GM12873 (cell line): Measurements from ENCODE around the gene PLXNA2.

Source experiments
- TF ChIP-seq, protein P1 (sequence below): IDR thresholded peaks from 2 replicates; pipeline ENCODE4 v1.5.1; 2012; ENCODE audit warnings: low read depth, mild to moderate bottlenecking, moderate library complexity, low read length, control low read depth; ENCODE audit not compliant: insufficient read depth; ENCODE audit errors: missing control alignments

Gene PLXNA2

DNA sequence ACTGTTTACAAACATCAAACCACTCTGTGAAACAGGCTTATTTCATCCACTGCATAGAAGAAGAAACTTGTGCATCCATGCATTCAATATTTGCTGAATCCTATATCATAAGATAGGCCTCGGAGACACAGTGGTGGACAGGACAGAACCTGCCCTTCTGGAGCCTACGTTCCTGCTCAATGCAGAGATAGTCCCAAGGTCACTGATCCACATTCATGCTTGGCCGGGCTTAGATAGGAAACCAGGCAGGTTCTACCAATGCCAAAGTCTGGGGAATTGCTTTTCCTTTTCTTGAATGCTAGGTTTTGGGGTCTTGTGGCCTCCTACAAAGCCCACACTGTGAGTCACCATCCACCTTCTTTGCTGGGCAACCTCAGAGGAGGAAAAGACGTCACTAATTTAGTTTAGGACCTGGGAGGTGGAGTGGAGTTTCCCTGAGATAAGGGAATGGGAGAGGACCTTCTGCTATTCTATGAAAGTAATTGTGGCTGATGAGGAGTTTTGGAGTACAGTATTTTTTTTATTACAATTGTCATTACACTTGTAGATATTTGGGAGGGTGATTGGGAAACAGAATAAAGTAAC is 233.6 kb downstream of the PLXNA2 start:
- TF ChIP-seq, protein P1, sequence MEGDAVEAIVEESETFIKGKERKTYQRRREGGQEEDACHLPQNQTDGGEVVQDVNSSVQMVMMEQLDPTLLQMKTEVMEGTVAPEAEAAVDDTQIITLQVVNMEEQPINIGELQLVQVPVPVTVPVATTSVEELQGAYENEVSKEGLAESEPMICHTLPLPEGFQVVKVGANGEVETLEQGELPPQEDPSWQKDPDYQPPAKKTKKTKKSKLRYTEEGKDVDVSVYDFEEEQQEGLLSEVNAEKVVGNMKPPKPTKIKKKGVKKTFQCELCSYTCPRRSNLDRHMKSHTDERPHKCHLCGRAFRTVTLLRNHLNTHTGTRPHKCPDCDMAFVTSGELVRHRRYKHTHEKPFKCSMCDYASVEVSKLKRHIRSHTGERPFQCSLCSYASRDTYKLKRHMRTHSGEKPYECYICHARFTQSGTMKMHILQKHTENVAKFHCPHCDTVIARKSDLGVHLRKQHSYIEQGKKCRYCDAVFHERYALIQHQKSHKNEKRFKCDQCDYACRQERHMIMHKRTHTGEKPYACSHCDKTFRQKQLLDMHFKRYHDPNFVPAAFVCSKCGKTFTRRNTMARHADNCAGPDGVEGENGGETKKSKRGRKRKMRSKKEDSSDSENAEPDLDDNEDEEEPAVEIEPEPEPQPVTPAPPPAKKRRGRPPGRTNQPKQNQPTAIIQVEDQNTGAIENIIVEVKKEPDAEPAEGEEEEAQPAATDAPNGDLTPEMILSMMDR, result no peak

DNA sequence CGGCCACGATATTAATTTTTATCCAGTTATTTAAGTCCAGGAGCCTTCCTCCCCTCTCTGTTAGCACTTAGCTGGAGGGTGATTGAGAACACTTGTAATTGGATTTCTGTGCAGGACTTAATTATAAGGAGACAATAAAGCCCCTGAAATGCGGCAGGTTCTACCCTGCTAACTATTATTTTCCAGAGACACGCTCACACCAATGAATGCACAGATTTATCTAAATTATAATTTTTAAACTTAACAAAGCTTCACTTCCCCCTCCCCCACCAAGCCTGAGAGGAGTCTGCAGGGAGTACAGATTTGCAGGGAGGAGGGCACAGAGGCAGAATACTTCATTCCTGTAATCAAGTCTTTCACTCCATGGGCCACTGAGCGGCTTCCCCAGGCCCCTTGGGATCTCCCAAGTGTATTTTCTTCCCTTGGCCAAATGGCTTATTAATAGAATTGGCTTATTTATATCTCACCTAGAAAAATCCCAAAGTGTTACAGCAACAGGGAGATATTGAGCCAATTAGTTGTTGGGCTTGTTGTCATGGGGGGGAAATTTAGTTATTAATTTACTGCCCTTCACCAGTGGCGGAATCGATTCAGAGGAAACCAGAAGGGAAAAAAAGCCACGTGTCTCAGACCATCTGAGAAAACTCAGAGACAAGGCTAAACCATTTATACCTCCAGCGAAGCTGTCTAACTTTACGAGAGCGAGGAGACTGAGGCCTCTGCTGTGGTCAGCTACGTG is 234.3 kb downstream of the PLXNA2 start:
- TF ChIP-seq, protein P1, result no peak

DNA sequence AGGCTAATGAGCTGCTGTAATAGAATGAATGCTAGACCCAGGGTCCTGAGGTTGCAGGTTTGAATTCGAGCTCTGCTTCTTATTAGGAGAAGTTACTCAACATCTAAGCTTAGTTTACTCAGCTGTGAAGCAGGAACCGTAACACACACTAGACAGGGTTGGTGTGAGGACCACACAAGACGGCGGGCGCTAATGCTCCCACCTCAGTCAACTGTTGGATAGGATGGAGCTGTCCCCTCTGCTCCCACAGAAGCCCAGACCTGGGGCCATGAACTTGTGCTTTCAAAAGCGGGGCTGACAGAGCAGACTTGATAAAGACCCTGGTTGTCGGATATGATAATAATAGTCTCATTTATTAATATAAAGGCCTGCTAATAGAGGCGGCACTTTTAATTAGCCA is 234.9 kb downstream of the PLXNA2 start:
- TF ChIP-seq, protein P1, result no peak

DNA sequence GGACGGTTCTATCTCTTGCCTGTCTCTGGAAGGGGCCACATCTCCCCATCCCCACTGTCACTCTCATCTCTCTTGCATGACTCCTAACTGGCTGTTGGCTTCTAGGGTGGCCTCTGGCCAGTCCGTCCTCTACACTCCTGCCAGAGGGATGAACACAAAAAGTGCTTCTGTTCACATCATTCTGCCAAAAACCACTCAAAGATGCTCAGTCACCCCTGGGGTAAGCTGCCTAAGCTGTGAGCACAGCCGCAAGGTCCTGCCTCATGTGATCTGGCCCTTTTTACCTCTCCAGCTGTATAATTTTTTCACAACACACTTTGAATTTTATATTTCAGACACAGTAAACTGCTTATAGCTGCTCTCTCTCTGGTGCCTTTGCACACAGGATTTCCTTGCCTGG is 235.7 kb downstream of the PLXNA2 start:
- TF ChIP-seq, protein P1, result no peak

DNA sequence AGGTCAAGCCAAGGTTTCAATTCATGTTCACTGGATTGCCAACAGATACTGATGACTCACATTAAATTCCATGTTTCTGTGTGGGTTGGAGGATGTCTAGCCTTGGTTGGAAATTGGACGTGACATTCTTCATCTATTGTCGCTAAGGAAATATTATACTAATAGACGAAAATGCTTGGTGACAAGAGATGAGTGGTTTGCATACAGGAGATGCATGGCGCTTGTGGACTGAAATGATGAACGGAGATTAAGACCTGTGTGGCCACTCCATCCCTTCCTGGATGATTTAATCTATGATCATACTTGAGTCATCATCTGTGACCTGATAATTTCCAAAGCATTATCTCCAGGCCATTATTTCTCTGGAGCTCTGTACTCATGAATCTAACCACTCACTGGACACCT is 236.2 kb downstream of the PLXNA2 start:
- TF ChIP-seq, protein P1, result no peak

DNA sequence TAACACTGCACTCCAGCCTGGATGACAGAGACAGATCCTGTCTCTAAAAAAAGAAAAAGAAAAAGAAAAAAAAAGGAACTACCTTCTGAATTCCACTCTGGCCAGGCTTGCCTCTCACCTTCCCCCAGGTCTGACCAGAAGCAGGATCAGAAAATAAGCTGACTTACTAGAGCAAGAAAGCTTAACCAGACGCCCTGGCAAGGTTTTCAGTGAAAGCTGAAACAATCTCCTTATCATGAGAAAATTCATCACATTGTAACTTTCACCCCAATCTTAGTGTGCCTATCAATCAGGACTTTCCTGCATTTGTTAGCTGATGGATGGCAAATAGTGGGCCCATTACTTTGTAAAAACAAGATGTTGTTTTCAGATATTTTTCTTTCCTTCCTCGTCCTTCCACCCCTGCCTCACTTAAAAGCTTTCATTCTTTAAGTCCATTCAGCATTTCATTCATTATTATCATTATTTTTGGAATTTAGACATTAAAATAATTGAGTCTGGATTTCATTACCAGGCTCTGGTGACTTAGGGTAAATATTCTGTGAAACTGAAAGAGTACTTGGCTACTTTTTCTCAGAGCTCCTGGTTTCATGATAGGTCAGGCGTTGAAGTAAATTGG is 236.8 kb downstream of the PLXNA2 start:
- TF ChIP-seq, protein P1, result no peak

DNA sequence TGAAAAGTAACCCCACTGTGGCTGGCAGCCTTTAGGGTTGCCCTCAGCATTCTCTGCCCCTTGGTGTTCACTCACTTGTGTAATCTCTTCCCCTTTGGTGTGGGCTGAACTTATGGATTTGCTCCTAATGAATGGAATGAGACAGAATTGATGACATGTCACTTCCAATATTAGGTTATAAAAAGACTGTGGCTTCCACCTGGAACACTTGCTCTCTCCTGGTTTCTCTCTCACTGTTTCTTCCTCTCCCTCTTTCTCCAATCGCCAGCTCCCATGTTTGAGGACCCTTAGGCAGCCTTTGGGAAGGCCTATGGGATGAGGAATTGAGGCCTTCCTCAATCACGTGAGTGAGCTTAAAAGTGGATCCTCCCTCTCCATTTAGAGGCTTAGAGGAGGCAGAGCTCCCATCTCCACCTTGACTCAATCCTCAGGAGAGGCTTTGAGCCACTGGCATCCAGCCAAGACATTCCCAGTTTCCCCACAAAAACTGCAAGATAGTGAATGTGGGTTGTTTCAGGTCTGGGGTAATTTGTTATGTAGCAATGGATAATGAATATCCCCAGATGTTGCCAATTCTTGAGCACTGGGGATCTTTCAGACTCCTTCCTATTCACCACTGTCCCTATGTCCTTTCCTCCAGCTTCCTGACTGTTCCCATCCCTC is 237.8 kb downstream of the PLXNA2 start:
- TF ChIP-seq, protein P1, result no peak
